Activated naive CD4-positive, alpha-beta T cell treated with anti-CD3 and anti-CD28 coated beads, Interleukin-2, amount 10 ng/mL, durations not matched to agents 7 days and 5 days (primary cell): ENCODE measurements around the gene AREG.

ENCODE experiments used
- CTCF ChIA-PET: fragments of 350-600 bp; sonication (Branson Sonifier 250); formaldehyde crosslinking; loops from one replicate; lab custom pipeline; 2021; ENCODE audit warnings: antibody characterized with exemption; lab: Charles Lee
- DNase-seq: peaks from one replicate; pipeline ENCODE4 v3.0.0-alpha.2; 2020
- H3K27ac Mint-ChIP-seq: one replicate; pipeline ENCODE4 v1.8.0; 2021; ENCODE audit warnings: mild to moderate bottlenecking, moderate library complexity, mixed read lengths
- H3K27me3 Mint-ChIP-seq: one replicate; pipeline ENCODE4 v1.8.0; 2021; ENCODE audit warnings: mild to moderate bottlenecking, mixed read lengths
- H3K36me3 Mint-ChIP-seq: one replicate; pipeline ENCODE4 v1.8.0; 2021; ENCODE audit warnings: mixed read lengths
- H3K4me1 Mint-ChIP-seq: one replicate; pipeline ENCODE4 v1.8.0; 2021; ENCODE audit warnings: mixed read lengths
- H3K4me3 Mint-ChIP-seq: one replicate; pipeline ENCODE4 v1.8.0; 2021; ENCODE audit warnings: mild to moderate bottlenecking, moderate library complexity, mixed read lengths
- H3K9me3 Mint-ChIP-seq: one replicate; pipeline ENCODE4 v1.8.0; 2021; ENCODE audit warnings: mixed read lengths

AREG gene

GRCh38 chr4:74456849-74457395 is 12.0 kb downstream of the AREG start:
- Mint-ChIP-seq H3K27me3 (peaks cover 4% of the 10 kb centered on the region), H3K27ac (no peak overlapping the region)

GRCh38 chr4:74460833-74461232 is 15.9 kb downstream of the AREG start:
- Mint-ChIP-seq H3K9me3 (no peaks in the 10 kb centered on the region), H3K4me3 (no peak overlapping the region)
- CTCF ChIA-PET: no interaction called here

More at GRCh38 chr4:74456849-74457395, 12.0 kb downstream of the AREG start:
- no peaks in the 10 kb centered on the region for H3K9me3 Mint-ChIP-seq
- no peaks in the 10 kb centered on the region for H3K36me3 Mint-ChIP-seq
- CTCF ChIA-PET: interaction anchor here (1.2 kb wide), 1 partner anchor 12 kb away, joined by 4 read pairs; the partner anchor contains the start of gene AREG
- no peak for DNase-seq
- no peaks in the 10 kb centered on the region for H3K4me1 Mint-ChIP-seq
- no peak overlapping the region for H3K4me3 Mint-ChIP-seq

GRCh38 chr4:74463123-74463522 is 18.2 kb downstream of the AREG start:
- H3K36me3 Mint-ChIP-seq: no peaks in the 10 kb centered on the region
- CTCF ChIA-PET: no interaction called here
- H3K27me3 Mint-ChIP-seq: peaks cover 5% of the 10 kb centered on the region

More at GRCh38 chr4:74460833-74461232, 15.9 kb downstream of the AREG start:
- no peak for DNase-seq
- Mint-ChIP-seq H3K36me3 (no peaks in the 10 kb centered on the region), H3K27me3 (peaks cover 9% of the 10 kb centered on the region), H3K27ac (no peak overlapping the region), H3K4me1 (no peaks in the 10 kb centered on the region)

GRCh38 chr4:74464291-74464690 is 19.4 kb downstream of the AREG start:
- CTCF ChIA-PET: interaction anchor here (0.9 kb wide), 1 partner anchor 19 kb away, joined by 3 read pairs; the partner anchor contains the start of gene AREG
- no peaks in the 10 kb centered on the region for H3K4me1 Mint-ChIP-seq
- peaks cover 5% of the 10 kb centered on the region for H3K27me3 Mint-ChIP-seq
- H3K27ac Mint-ChIP-seq: no peak overlapping the region
- no peaks in the 10 kb centered on the region for H3K9me3 Mint-ChIP-seq
- DNase-seq: no peak
- H3K36me3 Mint-ChIP-seq: no peaks in the 10 kb centered on the region
- H3K4me3 Mint-ChIP-seq: no peak overlapping the region

More at GRCh38 chr4:74463123-74463522, 18.2 kb downstream of the AREG start:
- Mint-ChIP-seq H3K9me3 (no peaks in the 10 kb centered on the region), H3K27ac (no peak overlapping the region), H3K4me1 (no peaks in the 10 kb centered on the region), H3K4me3 (no peak overlapping the region)
- DNase-seq: no peak

- Mint-ChIP-seq H3K4me1 (no peaks in the 10 kb centered on the region), H3K27ac (no peak overlapping the region), H3K36me3 (no peaks in the 10 kb centered on the region), H3K27me3 (peaks cover 5% of the 10 kb centered on the region), H3K4me3 (no peak overlapping the region), H3K9me3 (no peaks in the 10 kb centered on the region)
- CTCF ChIA-PET: no interaction called here
- DNase-seq: no peak
These were observed 21.3 kb downstream of the AREG start for GRCh38 chr4:74466242-74466641.

- H3K4me3 Mint-ChIP-seq: no peak overlapping the region
- no peaks in the 10 kb centered on the region for H3K9me3 Mint-ChIP-seq
- no peak overlapping the region for H3K27ac Mint-ChIP-seq
- no peaks in the 10 kb centered on the region for H3K4me1 Mint-ChIP-seq
- no peaks in the 10 kb centered on the region for H3K36me3 Mint-ChIP-seq
- no peak for DNase-seq
- H3K27me3 Mint-ChIP-seq: peaks cover 6% of the 10 kb centered on the region
- CTCF ChIA-PET: interaction anchor here (0.8 kb wide), 1 partner anchor 62 kb away, joined by 3 read pairs; no protein-coding TSS in a partner anchor
These were observed 26.3 kb downstream of the AREG start for GRCh38 chr4:74471264-74471663.

- CTCF ChIA-PET: no interaction called here
- H3K4me3 Mint-ChIP-seq: no peak overlapping the region
These were observed 28.3 kb downstream of the AREG start for GRCh38 chr4:74473155-74473811.

GRCh38 chr4:74474345-74475090 is 29.6 kb downstream of the AREG start:
- no peak overlapping the region for H3K4me3 Mint-ChIP-seq
- CTCF ChIA-PET: no interaction called here
- DNase-seq: no peak

More at GRCh38 chr4:74473155-74473811, 28.3 kb downstream of the AREG start:
- Mint-ChIP-seq H3K27ac (no peak overlapping the region), H3K36me3 (no peaks in the 10 kb centered on the region), H3K27me3 (peaks cover 6% of the 10 kb centered on the region), H3K9me3 (no peaks in the 10 kb centered on the region), H3K4me1 (no peaks in the 10 kb centered on the region)
- DNase-seq: no peak

GRCh38 chr4:74475091-74475800 is 30.3 kb downstream of the AREG start:
- H3K9me3 Mint-ChIP-seq: no peaks in the 10 kb centered on the region
- no peak for DNase-seq
- no peaks in the 10 kb centered on the region for H3K36me3 Mint-ChIP-seq
- CTCF ChIA-PET: no interaction called here
- H3K27ac Mint-ChIP-seq: no peak overlapping the region
- peaks cover 10% of the 10 kb centered on the region for H3K27me3 Mint-ChIP-seq
- no peak overlapping the region for H3K4me3 Mint-ChIP-seq
- H3K4me1 Mint-ChIP-seq: no peaks in the 10 kb centered on the region

More at GRCh38 chr4:74474345-74475090, 29.6 kb downstream of the AREG start:
- Mint-ChIP-seq H3K4me1 (no peaks in the 10 kb centered on the region), H3K9me3 (no peaks in the 10 kb centered on the region), H3K27me3 (peaks cover 10% of the 10 kb centered on the region), H3K36me3 (no peaks in the 10 kb centered on the region), H3K27ac (no peak overlapping the region)

- no peaks in the 10 kb centered on the region for H3K36me3 Mint-ChIP-seq
- no peaks in the 10 kb centered on the region for H3K9me3 Mint-ChIP-seq
- H3K27me3 Mint-ChIP-seq: peaks cover 10% of the 10 kb centered on the region
- H3K4me1 Mint-ChIP-seq: no peaks in the 10 kb centered on the region
- CTCF ChIA-PET: no interaction called here
- DNase-seq: no peak
- no peak overlapping the region for H3K4me3 Mint-ChIP-seq
- no peak overlapping the region for H3K27ac Mint-ChIP-seq
These were observed 31.0 kb downstream of the AREG start for GRCh38 chr4:74475946-74476345.

GRCh38 chr4:74479009-74479408 is 34.1 kb downstream of the AREG start:
- H3K27me3 Mint-ChIP-seq: peaks cover 4% of the 10 kb centered on the region
- no peaks in the 10 kb centered on the region for H3K9me3 Mint-ChIP-seq
- H3K36me3 Mint-ChIP-seq: no peaks in the 10 kb centered on the region
- CTCF ChIA-PET: no interaction called here
- H3K27ac Mint-ChIP-seq: no peak overlapping the region
- DNase-seq: no peak
- no peak overlapping the region for H3K4me3 Mint-ChIP-seq
- H3K4me1 Mint-ChIP-seq: no peaks in the 10 kb centered on the region

GRCh38 chr4:74480267-74480666 is 35.3 kb downstream of the AREG start:
- CTCF ChIA-PET: no interaction called here
- Mint-ChIP-seq H3K27ac (no peak overlapping the region), H3K4me3 (no peak overlapping the region), H3K36me3 (no peaks in the 10 kb centered on the region), H3K9me3 (no peaks in the 10 kb centered on the region), H3K4me1 (no peaks in the 10 kb centered on the region), H3K27me3 (peaks cover 4% of the 10 kb centered on the region)
- no peak for DNase-seq

- CTCF ChIA-PET: interaction anchor here (1.2 kb wide), 1 partner anchor 15 kb away, joined by 3 read pairs; no protein-coding TSS in a partner anchor
- H3K9me3 Mint-ChIP-seq: no peaks in the 10 kb centered on the region
- DNase-seq: no peak
- H3K4me3 Mint-ChIP-seq: no peak overlapping the region
- H3K36me3 Mint-ChIP-seq: no peaks in the 10 kb centered on the region
- peaks cover 4% of the 10 kb centered on the region for H3K27me3 Mint-ChIP-seq
- no peaks in the 10 kb centered on the region for H3K4me1 Mint-ChIP-seq
- H3K27ac Mint-ChIP-seq: no peak overlapping the region
These were observed 37.1 kb downstream of the AREG start for GRCh38 chr4:74481891-74482609.
